Epidermal melanocyte (primary cell): ENCODE data around the gene PSAP.

ENCODE experiments used
- DNase-seq: peaks from one replicate; pipeline ENCODE4 v3.0.0; 2011; ENCODE audit warnings: low spot score; ENCODE audit not compliant: insufficient read length

PSAP gene

GRCh38 chr10:71845410-71846405, 5.3 kb downstream of the PSAP start:
- DNase-seq = no peak

GRCh38 chr10:71844695-71845094, 6.4 kb downstream of the PSAP start:
- no peak for DNase-seq

- no peak for DNase-seq
Measured at GRCh38 chr10:71844084-71844483, 7.0 kb downstream of the PSAP start.

GRCh38 chr10:71842856-71843686, 8.0 kb downstream of the PSAP start:
- no peak for DNase-seq

GRCh38 chr10:71842422-71842821, 8.6 kb downstream of the PSAP start:
- DNase-seq = no peak

GRCh38 chr10:71840958-71841335, 10.1 kb downstream of the PSAP start:
- DNase-seq = no peak

GRCh38 chr10:71840177-71840957, 10.7 kb downstream of the PSAP start:
- peak; percentile 82 for DNase-seq

GRCh38 chr10:71838264-71839211, 12.5 kb downstream of the PSAP start:
- DNase-seq = no peak

- DNase-seq = no peak
Measured at GRCh38 chr10:71837098-71837827, 13.8 kb downstream of the PSAP start.

GRCh38 chr10:71836596-71836974, 14.5 kb downstream of the PSAP start:
- no peak for DNase-seq

- DNase-seq = peak; percentile 83
Measured at GRCh38 chr10:71835671-71836595, 15.1 kb downstream of the PSAP start.

GRCh38 chr10:71834343-71834674, 16.7 kb downstream of the PSAP start:
- DNase-seq = no peak

GRCh38 chr10:71833451-71834342, 17.4 kb downstream of the PSAP start:
- DNase-seq = no peak

- DNase-seq = no peak
Measured at GRCh38 chr10:71832967-71833366, 18.1 kb downstream of the PSAP start.

GRCh38 chr10:71831646-71832552, 19.2 kb downstream of the PSAP start:
- DNase-seq = no peak

GRCh38 chr10:71830726-71831125, 20.3 kb downstream of the PSAP start:
- DNase-seq = no peak

- no peak for DNase-seq
Measured at GRCh38 chr10:71829896-71830295, 21.2 kb downstream of the PSAP start.
